GM18867 (cell line): Measurements from ENCODE around the gene SYNE1.

Source experiments
- ATAC-seq: cut with Tn5 transposase; IDR thresholded peaks from one replicate; pipeline ENCODE4 v1.9.1; 2021; ENCODE audit warnings: mild to moderate bottlenecking, moderate library complexity; ENCODE audit not compliant: unreplicated experiment

Gene SYNE1

GRCh38 chr6:152295346-152295745 is 341.8 kb downstream of the SYNE1 start:
- ATAC-seq, result no peak

- no peak for ATAC-seq
Observed at GRCh38 chr6:152293404-152293803, 343.8 kb downstream of the SYNE1 start.

GRCh38 chr6:152292555-152292954 is 344.6 kb downstream of the SYNE1 start:
- no peak for ATAC-seq

DNA sequence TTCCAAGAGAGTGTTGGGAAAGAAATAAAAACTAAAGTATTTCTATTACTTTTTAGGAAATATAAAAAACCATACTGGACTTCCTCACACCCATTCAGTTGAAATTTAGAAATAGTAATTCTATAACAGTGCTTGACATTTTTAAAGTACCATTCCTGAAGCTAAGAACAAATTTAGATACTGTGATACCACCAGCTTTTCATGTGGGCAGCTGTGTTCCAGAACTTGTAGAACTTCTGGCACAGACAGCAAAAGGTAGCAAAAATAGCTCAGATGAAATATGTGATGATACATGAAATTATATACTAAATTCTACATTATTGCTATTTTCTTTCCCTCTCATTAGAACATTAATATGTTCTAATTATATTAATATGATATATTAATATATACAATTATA is 346.5 kb downstream of the SYNE1 start:
- ATAC-seq, result no peak

DNA sequence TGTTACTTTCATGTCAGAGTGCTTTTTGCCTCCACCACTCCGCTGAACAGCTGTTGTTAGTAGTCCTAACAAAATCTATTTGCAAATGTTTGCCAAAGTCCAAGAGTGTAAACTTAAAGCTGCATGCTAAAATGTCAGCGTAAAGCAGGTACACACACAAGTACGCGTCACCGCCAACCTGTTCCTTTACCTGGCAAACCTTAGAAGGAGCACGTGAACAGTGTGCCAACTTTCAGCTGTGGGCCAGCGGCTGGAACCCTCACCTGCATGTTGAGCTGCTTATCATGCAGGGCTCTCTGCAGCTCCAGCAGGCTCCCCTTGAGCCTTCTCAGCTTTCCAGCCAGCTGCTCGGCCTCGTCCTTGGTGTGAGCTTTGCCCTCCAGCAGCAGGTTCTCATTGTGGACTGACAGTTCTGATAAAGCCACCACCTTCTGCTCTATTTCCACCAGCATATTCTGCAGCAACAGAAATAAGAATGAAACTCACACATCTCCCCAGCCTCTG is 359.3 kb downstream of the SYNE1 start:
- no peak for ATAC-seq

DNA sequence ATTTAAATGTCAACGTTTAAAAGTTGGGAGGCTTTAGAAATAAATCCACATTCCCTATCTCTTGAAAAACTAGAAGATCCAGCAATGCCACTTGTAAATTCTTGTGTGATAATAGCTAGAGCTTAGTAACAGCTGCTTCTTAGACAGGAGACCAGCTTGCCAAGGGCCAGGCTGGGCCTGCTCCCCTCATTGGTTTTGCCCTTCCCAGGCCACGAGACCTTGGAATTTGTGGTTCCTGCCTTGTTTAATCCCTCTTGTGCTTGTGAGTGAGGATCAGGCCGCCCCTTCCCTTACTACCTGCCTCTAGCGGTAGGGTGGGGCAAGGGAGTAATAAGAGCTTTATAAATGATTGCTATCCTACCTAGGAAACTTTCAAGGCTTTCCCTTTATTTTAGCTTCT is 363.5 kb downstream of the SYNE1 start:
- no peak for ATAC-seq

- no peak for ATAC-seq
Observed at GRCh38 chr6:152273002-152273401, 364.2 kb downstream of the SYNE1 start.

DNA sequence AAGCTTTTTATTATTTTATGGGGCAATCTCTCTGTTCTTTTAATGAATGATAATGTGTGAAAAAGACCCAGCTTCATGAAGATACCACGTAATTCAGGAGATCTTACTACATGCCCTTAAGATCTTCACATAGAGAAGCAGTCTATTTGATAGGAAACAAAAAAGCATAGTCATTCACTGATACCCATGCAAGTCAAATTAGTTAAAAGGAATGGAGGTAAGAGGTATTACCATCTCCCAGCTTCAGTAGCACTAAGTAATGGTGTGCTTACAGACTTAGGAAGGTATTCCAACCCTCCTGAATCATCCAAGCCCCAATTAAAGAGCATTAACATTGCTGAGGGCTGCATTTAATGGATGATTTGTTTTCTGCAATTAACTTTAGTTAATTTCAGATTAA is 364.7 kb downstream of the SYNE1 start:
- ATAC-seq, result no peak

DNA sequence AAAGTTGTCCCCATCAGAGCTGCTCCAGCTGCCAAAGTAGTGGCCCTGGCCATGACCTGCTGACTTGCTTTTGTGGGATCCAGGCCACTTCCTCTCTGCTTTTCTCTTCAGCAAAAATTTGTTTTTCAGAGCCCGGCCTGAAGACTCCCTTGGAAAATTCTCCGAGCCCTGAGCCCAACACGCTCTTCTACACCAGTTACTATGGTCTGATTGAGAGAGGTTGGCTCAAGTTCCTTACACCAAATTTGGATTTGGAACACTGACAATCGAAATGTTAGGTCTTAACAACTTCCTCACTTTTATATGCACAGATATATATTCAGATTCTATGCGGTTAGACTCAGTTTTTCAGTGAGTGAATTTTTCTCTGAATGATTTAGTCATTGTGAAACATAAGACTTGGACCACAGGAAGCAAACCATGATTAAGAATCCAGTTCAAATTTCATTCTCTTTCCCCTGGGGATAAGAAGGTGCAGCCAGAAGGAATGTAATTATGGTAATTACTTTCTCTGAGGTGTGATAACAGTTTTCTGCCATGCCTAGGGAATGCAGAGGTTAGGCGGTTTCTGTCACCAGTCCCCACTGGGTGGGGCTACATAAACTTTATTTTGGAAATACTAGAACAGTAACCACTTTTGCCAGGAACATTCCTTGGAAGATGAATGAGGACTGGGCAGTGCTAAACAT is 365.2 kb downstream of the SYNE1 start:
- ATAC-seq, result peak; percentile 44

GRCh38 chr6:152270301-152270925 is 366.7 kb downstream of the SYNE1 start:
- ATAC-seq, result no peak

DNA sequence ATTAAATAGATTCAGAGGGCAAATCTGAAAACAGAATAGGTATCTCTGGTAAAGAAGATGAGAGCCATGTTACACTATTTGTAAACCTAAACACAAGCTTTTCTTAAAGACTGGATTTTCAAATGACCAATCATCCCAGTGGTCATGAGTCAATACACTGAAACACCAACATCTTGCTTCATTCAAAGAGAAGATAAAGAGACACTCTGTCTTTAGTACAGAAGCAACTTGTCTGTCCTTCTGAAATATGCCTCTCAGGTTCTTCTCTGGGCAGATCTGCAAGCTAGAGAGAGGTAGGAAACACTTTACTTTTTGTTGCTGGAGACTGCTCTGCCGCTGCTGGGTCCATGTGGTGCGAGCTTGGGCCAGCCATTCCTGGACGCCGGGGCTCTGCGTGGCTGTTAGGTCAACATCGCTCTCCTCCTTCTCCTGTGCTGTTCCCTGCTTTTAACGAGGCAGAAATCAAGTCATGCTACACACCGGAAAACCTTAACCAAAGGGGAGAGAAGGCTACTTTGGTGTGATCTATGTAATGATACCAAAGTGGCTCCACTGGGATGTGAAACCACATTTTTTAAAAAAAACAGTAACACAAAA is 368.2 kb downstream of the SYNE1 start:
- no peak for ATAC-seq

DNA sequence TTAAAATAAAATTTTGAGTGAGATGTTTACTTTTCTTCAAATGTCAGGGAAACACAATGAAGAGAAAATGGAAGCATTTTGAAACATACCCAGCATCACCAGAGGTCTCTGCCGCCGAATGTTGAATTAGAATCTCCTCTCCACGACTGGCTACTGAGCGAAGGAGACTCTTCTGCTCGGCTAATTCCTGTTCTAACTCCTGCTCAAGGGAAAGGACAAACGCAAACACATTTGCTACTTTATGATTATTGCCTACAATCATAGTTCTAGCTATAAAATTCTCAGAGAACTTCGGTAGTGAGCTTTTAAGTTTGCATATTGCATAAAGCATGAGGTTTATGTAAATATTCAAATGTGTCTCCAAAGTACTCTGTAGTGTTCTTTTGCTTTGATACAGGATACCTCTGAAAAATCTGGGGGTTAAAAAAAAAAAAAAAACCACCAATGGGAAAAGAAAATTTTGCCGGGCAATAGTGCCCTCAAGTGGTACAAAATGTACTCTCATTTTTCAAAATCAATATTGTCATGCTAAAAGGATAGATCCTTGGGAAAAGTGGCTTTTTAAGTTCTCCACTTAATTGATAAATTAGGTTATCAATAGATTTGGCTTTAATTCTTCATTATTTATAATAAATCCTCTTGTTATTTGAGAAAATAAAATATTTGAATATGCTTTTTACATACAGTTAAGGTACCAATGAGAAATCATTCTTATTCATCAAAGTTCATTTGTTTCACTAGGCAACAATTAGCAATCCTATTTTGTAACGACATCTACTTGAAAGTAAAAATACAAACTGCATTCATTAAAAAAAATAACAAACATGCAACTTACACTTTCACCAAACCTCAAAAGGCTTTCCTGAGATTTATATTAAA is 369.0 kb downstream of the SYNE1 start:
- ATAC-seq, result no peak

DNA sequence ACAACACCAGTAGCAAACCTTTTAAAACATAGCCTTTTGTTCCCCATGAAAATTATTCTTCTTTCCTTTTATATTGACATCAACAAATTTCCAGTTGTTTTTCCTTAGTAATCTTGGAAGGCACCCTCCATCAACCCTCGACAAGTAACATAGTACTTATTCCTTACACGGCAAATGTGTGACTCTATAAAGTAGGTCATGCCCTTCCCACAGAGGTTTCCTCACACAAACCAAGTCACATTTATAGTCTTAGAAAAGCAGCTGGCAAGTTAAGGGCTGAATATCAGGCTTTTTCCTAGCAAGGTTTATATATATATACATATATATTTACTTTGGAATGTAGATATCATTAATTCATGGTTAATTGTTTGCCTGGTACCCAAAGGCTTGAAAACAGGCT is 371.5 kb downstream of the SYNE1 start:
- ATAC-seq, result no peak

DNA sequence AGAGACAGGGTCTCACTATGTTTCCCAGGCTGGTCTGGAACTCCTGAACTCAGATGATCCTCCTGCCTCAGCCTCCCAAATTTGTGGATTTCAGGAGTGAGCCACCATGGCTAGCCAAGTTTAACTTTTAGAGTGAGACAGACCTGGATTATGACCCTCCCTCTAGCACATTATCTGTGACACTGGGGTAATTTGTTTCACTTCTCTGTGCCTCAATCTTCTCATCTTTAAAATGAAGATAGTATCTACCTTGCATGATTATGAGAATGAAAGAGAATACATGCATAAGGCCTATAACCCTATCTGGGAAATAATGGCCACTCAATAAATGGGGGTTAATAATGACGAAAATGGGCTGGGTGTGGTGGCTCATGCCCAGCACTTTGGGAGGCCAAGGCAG is 373.6 kb downstream of the SYNE1 start:
- ATAC-seq, result no peak

DNA sequence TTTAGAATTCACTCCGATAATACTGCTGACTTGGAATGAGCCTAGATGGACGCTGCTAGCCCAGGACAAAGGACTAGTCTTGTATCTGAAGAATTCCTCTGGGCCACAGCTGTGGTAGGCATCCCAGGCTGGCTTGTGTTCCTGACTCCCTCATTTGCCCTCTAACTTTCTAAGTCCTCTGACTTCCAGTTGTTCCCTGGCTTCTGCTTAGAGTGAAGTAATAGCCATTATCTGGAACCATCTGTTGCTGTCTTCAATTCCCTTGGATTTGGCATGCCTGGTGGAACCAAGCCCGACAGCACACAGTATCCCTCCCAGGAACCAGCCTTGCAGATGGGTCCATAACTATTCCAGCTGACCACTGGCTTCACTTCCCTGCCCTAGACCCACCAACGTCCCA is 376.0 kb downstream of the SYNE1 start:
- no peak for ATAC-seq

- no peak for ATAC-seq
Observed at GRCh38 chr6:152259234-152259633, 377.9 kb downstream of the SYNE1 start.

DNA sequence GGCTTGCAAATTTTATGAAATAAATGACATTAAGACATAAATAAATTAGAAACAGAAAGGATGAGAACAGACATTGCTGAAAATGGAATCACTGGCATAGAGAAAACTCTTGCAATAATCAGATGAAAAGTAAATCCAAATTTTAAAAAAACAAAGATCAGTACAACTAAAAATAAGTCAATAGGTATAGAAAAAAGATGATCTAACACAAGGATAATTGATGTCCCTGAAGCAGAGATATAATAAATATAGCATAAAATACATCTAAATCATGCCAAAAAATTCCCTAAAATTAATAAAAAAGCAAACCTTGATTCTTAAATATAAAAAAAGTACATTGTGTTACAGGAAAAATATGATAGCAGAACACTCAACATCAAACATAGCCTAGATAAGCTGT is 379.6 kb downstream of the SYNE1 start:
- ATAC-seq, result no peak

DNA sequence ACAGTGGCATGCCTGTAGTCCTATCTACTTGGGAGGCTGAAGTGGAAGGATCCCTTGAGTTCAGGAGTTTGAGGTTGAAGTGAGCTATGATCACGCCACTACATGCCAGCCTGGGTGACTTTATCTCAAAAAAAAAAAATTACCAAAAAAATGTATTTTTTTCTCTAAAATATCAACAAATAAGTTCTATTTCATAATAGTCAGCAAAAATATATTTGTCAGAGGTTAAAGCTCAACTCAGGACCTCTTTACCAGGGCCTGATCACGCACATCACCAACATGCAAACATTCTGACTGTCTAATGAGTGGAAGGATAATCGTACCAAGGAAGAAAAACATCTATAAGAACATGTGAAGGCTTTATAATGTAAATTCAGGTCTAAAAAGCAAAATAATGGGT is 387.0 kb downstream of the SYNE1 start:
- ATAC-seq, result no peak

GRCh38 chr6:152248980-152249379 is 388.2 kb downstream of the SYNE1 start:
- no peak for ATAC-seq

GRCh38 chr6:152246554-152247337 is 390.4 kb downstream of the SYNE1 start:
- ATAC-seq, result no peak
